Upper lobe of left lung (tissue), 6 donors: ENCODE results near the gene PRSS56. TPM values are rescaled to one million over a fixed set of nuclear protein-coding genes. Genes with fewer than 3 reads are reported as not detected.

Source experiments
- ATAC-seq, 2 donors: fragments of 200-7000 bp; cut with Tn5 transposase; one replicate each; pipeline ENCODE4 v1.9.1; 2022; ENCODE audit warnings: mild to moderate bottlenecking in 2 of 2, moderate library complexity in 2 of 2; ENCODE audit not compliant: low FRiP score in 2 of 2
- DNase-seq, 2 donors: peaks; one replicate each; pipeline ENCODE4 v3.0.0-alpha.2; 2019 to 2020
- H3K27ac ChIP-seq, 4 donors: fragments of 200-600 bp; sonication (generic); one replicate each; pipeline ENCODE4 v1.5.1; 2016 to 2019
- H3K27me3 ChIP-seq, 4 donors: fragments of 200-600 bp; sonication (generic); one replicate each; pipeline ENCODE4 v1.5.1; 2017 to 2019
- H3K36me3 ChIP-seq, 4 donors: fragments of 200-600 bp; sonication (generic); one replicate each; pipeline ENCODE4 v1.5.1; 2016 to 2019
- H3K4me1 ChIP-seq, 4 donors: fragments of 200-600 bp; sonication (generic); one replicate each; pipeline ENCODE4 v1.5.1; 2018 to 2019
- H3K4me3 ChIP-seq, 4 donors: fragments of 200-600 bp; sonication (generic); one replicate each; pipeline ENCODE4 v1.5.1; 2017 to 2019; ENCODE audit warnings: mild to moderate bottlenecking in 2 of 4, moderate library complexity in 1 of 4
- H3K9me3 ChIP-seq, 4 donors: fragments of 200-600 bp; sonication (generic); one replicate each; pipeline ENCODE4 v1.5.1; 2018 to 2019
- CTCF ChIP-seq, 6 experiments: fragments of 450-650 bp in 4 of 6; fragments of 200-600 bp in 2 of 6; sonication (generic) in 2 of 6; IDR thresholded peaks; one replicate each; pipeline ENCODE4 v1.5.1; 2016 to 2019; ENCODE audit warnings: antibody characterized with exemption in 6 of 6
- EP300 ChIP-seq, 4 donors: sonication (generic); formaldehyde crosslinking; IDR thresholded peaks; one replicate each; pipeline ENCODE4 v1.5.1; 2017; ENCODE audit warnings: antibody characterized with exemption in 4 of 4, control low read depth in 2 of 4
- POLR2A ChIP-seq, 4 donors: fragments of 450-650 bp; IDR thresholded peaks; one replicate each; pipeline ENCODE4 v1.5.1; 2016 to 2017; ENCODE audit warnings: antibody characterized with exemption in 4 of 4, mild to moderate bottlenecking in 2 of 4
- POLR2AphosphoS5 ChIP-seq, 2 donors: sonication (generic); formaldehyde crosslinking; IDR thresholded peaks; one replicate each; pipeline ENCODE4 v1.5.1; 2017; ENCODE audit warnings: antibody characterized with exemption in 2 of 2
- WGBS, 2 donors: methylation state at CpG; one replicate each; pipeline ENCODE4 v1.1.5; 2017 to 2018; 5-methylcytosine and 5-hydroxymethylcytosine counted together
- total RNA-seq, 6 donors: library from RNA; depleted of rRNA in 4 of 6; stranded (reverse); fragments of >200 nt in 4 of 6; gene quantifications; one replicate each; pipeline versions ENCODE4 v1.1.0 to v1.2.1, GENCODE V29; 2016 to 2021
- donor health status: DM: no; HTN: no; CAD: no; lungs with moderate emphysema.
- donor health status: DM: no; HTN: yes; CAD: no; lungs with severe emphysema.

The PRSS56 gene
- total RNA-seq, 6 donors from 2014 or later = not detected

GRCh38 chr2:232541961-232542714 lies 21.9 kb downstream of the PRSS56 start:
- Histone ChIP-seq H3K27me3 (no peaks in the 10 kb centered on the region), H3K4me1 (peaks cover 0 to 11% (median 5%) of the 10 kb centered on the region in 4 donors), H3K4me3 (no peak overlapping the region), H3K27ac (no peak overlapping the region), H3K36me3 (peaks cover 0 to 7% (median 0%) of the 10 kb centered on the region in 4 donors), H3K9me3 (no peaks in the 10 kb centered on the region)
- no peak for ATAC-seq
- TF ChIP-seq POLR2A (IDR thresholded peaks at IDR 0.05) (no peak), EP300 (IDR thresholded peaks at IDR 0.05) (no peak)
- DNase-seq = no peak
- 69 to 73% methylated on average over 7 to 9 of the region's 9 CpGs for WGBS, 2 donors

- ATAC-seq (no peak), DNase-seq (peak in 1 of 2 donors; percentile 75)
Measured at GRCh38 chr2:232542715-232543467, 22.7 kb downstream of the PRSS56 start.

GRCh38 chr2:232543491-232543890 lies 23.3 kb downstream of the PRSS56 start:
- Histone ChIP-seq H3K27ac (no peak overlapping the region), H3K4me1 (peaks cover 0 to 11% (median 5%) of the 10 kb centered on the region in 4 donors)
- ATAC-seq = no peak

More at GRCh38 chr2:232542715-232543467, 22.7 kb downstream of the PRSS56 start:
- H3K4me3 ChIP-seq = no peak overlapping the region
- 89 to 90% methylated on average over 8 to 20 of the region's 20 CpGs for WGBS, 2 donors
- peaks cover 0 to 7% (median 0%) of the 10 kb centered on the region in 4 donors for H3K36me3 ChIP-seq
- no peaks in the 10 kb centered on the region for H3K9me3 ChIP-seq
- H3K27ac ChIP-seq = no peak overlapping the region
- TF ChIP-seq EP300 (IDR thresholded peaks at IDR 0.05) = no peak
- no peak for TF ChIP-seq POLR2AphosphoS5 (IDR thresholded peaks at IDR 0.05)
- TF ChIP-seq CTCF (IDR thresholded peaks at IDR 0.05) = no peak
- no peak for TF ChIP-seq POLR2A (IDR thresholded peaks at IDR 0.05)
- peaks cover 0 to 11% (median 5%) of the 10 kb centered on the region in 4 donors for H3K4me1 ChIP-seq
- H3K27me3 ChIP-seq = no peaks in the 10 kb centered on the region

GRCh38 chr2:232543928-232544631 lies 23.9 kb downstream of the PRSS56 start:
- Histone ChIP-seq H3K36me3 (peaks cover 0 to 7% (median 0%) of the 10 kb centered on the region in 4 donors), H3K27me3 (no peaks in the 10 kb centered on the region), H3K27ac (no peak overlapping the region), H3K9me3 (no peaks in the 10 kb centered on the region), H3K4me3 (no peak overlapping the region), H3K4me1 (peaks cover 0 to 11% (median 6%) of the 10 kb centered on the region in 4 donors)
- TF ChIP-seq POLR2AphosphoS5 (IDR thresholded peaks at IDR 0.05) = no peak
- TF ChIP-seq EP300 (IDR thresholded peaks at IDR 0.05) = no peak
- TF ChIP-seq POLR2A (IDR thresholded peaks at IDR 0.05) = no peak
- no peak for TF ChIP-seq CTCF (IDR thresholded peaks at IDR 0.05)
- DNase-seq (peak; percentile 17 to 77), ATAC-seq (no peak)
- 94 to 96% methylated on average over 14 to 17 of the region's 19 CpGs for WGBS, 2 donors

More at GRCh38 chr2:232543491-232543890, 23.3 kb downstream of the PRSS56 start:
- 89 to 96% methylated on average over 13 to 14 of the region's 14 CpGs for WGBS, 2 donors
- Histone ChIP-seq H3K27me3 (no peaks in the 10 kb centered on the region), H3K36me3 (peaks cover 0 to 7% (median 0%) of the 10 kb centered on the region in 4 donors), H3K9me3 (no peaks in the 10 kb centered on the region), H3K4me3 (no peak overlapping the region)
- TF ChIP-seq EP300 (IDR thresholded peaks at IDR 0.05) (no peak), POLR2AphosphoS5 (IDR thresholded peaks at IDR 0.05) (no peak), CTCF (IDR thresholded peaks at IDR 0.05) (no peak), POLR2A (IDR thresholded peaks at IDR 0.05) (no peak)
- DNase-seq = no peak

GRCh38 chr2:232544674-232545073 lies 24.5 kb downstream of the PRSS56 start:
- Histone ChIP-seq H3K4me3 (no peak overlapping the region), H3K36me3 (peaks cover 0 to 7% (median 0%) of the 10 kb centered on the region in 4 donors), H3K4me1 (peaks cover 3 to 17% (median 10%) of the 10 kb centered on the region in 4 donors), H3K27ac (no peak overlapping the region), H3K27me3 (no peaks in the 10 kb centered on the region), H3K9me3 (no peaks in the 10 kb centered on the region)
- 93 to 100% methylated on average over 6 of the region's 6 CpGs for WGBS, 2 donors
- DNase-seq = no peak
- no peak for TF ChIP-seq POLR2A (IDR thresholded peaks at IDR 0.05)
- no peak for ATAC-seq
